ENCODE data around the gene NIFK.
"Not testable (repeated sequence)": the region's sequence is repeated elsewhere in the genome, so short reads cannot be mapped to it uniquely, and the experiment has no call there.

The NIFK gene

GRCh38 chr2:121694398-121695170, 42.1 kb downstream of the NIFK start:
- DNase-seq (ENCODE audit: low spot score) = no peak
- TF ChIP-seq CTCF (IDR thresholded peaks at IDR 0.05; ENCODE audit: extremely low read depth, missing control alignments) = no peak

- not testable (repeated sequence) for DNase-seq (ENCODE audit: low spot score)
Observed at GRCh38 chr2:121690572-121690971, 46.1 kb downstream of the NIFK start.

- no peak for TF ChIP-seq CTCF (IDR thresholded peaks at IDR 0.05; ENCODE audit: extremely low read depth, missing control alignments)
- DNase-seq (ENCODE audit: low spot score) = no peak
Observed at GRCh38 chr2:121690095-121690494, 46.6 kb downstream of the NIFK start.

GRCh38 chr2:121689356-121689755, 47.3 kb downstream of the NIFK start:
- no peak for DNase-seq (ENCODE audit: low spot score)

GRCh38 chr2:121688820-121689219, 47.9 kb downstream of the NIFK start:
- no peak for TF ChIP-seq CTCF (IDR thresholded peaks at IDR 0.05; ENCODE audit: extremely low read depth, missing control alignments)
- no peak for DNase-seq (ENCODE audit: low spot score)

More at GRCh38 chr2:121689356-121689755, 47.3 kb downstream of the NIFK start:
- no peak for TF ChIP-seq CTCF (IDR thresholded peaks at IDR 0.05; ENCODE audit: extremely low read depth, missing control alignments)

- DNase-seq (ENCODE audit: low spot score) = no peak
- no peak for TF ChIP-seq CTCF (IDR thresholded peaks at IDR 0.05; ENCODE audit: extremely low read depth, missing control alignments)
Observed at GRCh38 chr2:121686902-121687301, 49.8 kb downstream of the NIFK start.

GRCh38 chr2:121686218-121686617, 50.5 kb downstream of the NIFK start:
- no peak for DNase-seq (ENCODE audit: low spot score)
- TF ChIP-seq CTCF (IDR thresholded peaks at IDR 0.05; ENCODE audit: extremely low read depth, missing control alignments) = no peak
